H54 (cell line): ENCODE results near the gene ASIC1.
"Not testable (repeated sequence)": the region's sequence is repeated elsewhere in the genome, so short reads cannot be mapped to it uniquely, and the experiment has no call there.

Experiments
- DNase-seq: peaks from one replicate; pipeline ENCODE4 v3.0.0; 2011; ENCODE audit warnings: low spot score, mixed read lengths; ENCODE audit not compliant: insufficient read length
- FAIRE-seq: peaks from 3 replicates; lab custom pipeline; 2011; peaks lifted over from hg19 to GRCh38; lab: Jason Lieb, UNC
- POLR2A ChIP-seq: IDR thresholded peaks from 2 replicates; pipeline ENCODE4 v1.6.1; 2011; ENCODE audit warnings: low read depth, mild to moderate bottlenecking, low read length

ASIC1 gene

GRCh38 chr12:50025187-50026059, 32.0 kb upstream of the ASIC1 start, which contains the start of gene RACGAP1:
TSS of gene RACGAP1 (minus strand) at chr12:50025494. CDS start at chr12:50016715, 8,779 bp downstream.
- FAIRE-seq, result peak; percentile 94
- TF ChIP-seq POLR2A, result peak; percentile 74

GRCh38 chr12:50026691-50027090, 30.7 kb upstream of the ASIC1 start:
- no peak for TF ChIP-seq POLR2A
- FAIRE-seq (no peak), DNase-seq (no peak)

More at GRCh38 chr12:50025187-50026059, 32.0 kb upstream of the ASIC1 start, which contains the start of gene RACGAP1:
- DNase-seq, result peak; percentile 90

GRCh38 chr12:50030449-50030848, 26.9 kb upstream of the ASIC1 start:
- not testable (repeated sequence) for DNase-seq, FAIRE-seq

- TF ChIP-seq POLR2A, result no peak
- FAIRE-seq (no peak), DNase-seq (no peak)
Measured at GRCh38 chr12:50032515-50032853, 24.9 kb upstream of the ASIC1 start.

- DNase-seq (no peak), FAIRE-seq (no peak)
- TF ChIP-seq POLR2A, result no peak
Measured at GRCh38 chr12:50032854-50033581, 24.4 kb upstream of the ASIC1 start.

GRCh38 chr12:50038336-50038735, 19.1 kb upstream of the ASIC1 start:
- TF ChIP-seq POLR2A, result no peak
- DNase-seq, result no peak
- FAIRE-seq, result no peak

GRCh38 chr12:50039151-50039835, 18.1 kb upstream of the ASIC1 start:
- peak; percentile 88 for DNase-seq
- FAIRE-seq, result no peak
- TF ChIP-seq POLR2A, result no peak

GRCh38 chr12:50040657-50041056, 16.7 kb upstream of the ASIC1 start:
- TF ChIP-seq POLR2A, result no peak
- FAIRE-seq (no peak), DNase-seq (no peak)

- no peak for TF ChIP-seq POLR2A
- no peak for DNase-seq
- FAIRE-seq, result no peak
Measured at GRCh38 chr12:50041062-50041860, 16.1 kb upstream of the ASIC1 start.

- DNase-seq (no peak), FAIRE-seq (no peak)
- TF ChIP-seq POLR2A, result no peak
Measured at GRCh38 chr12:50041962-50042361, 15.4 kb upstream of the ASIC1 start.

- FAIRE-seq, result no peak
- DNase-seq, result no peak
- no peak for TF ChIP-seq POLR2A
Measured at GRCh38 chr12:50042693-50043092, 14.7 kb upstream of the ASIC1 start.

GRCh38 chr12:50043308-50043707, 14.1 kb upstream of the ASIC1 start:
- DNase-seq (no peak), FAIRE-seq (no peak)
- no peak for TF ChIP-seq POLR2A

GRCh38 chr12:50043854-50044253, 13.5 kb upstream of the ASIC1 start:
- DNase-seq (no peak), FAIRE-seq (no peak)
- no peak for TF ChIP-seq POLR2A
